GM18870 (cell line): ENCODE results near the gene BEST3.

ENCODE experiments used
- ATAC-seq: cut with Tn5 transposase; IDR thresholded peaks from one replicate; pipeline ENCODE4 v1.9.1; 2021; ENCODE audit warnings: moderate library complexity; ENCODE audit not compliant: unreplicated experiment

Gene BEST3

GRCh38 chr12:69698769-69699540 is at the start of gene BEST3:
Gene BEST3 (minus strand): TSS chr12:69699303. CDS start chr12:69697798, 1,505 bp downstream.
- no peak for ATAC-seq

GRCh38 chr12:69744109-69744508 is 45.0 kb upstream of the BEST3 start:
- ATAC-seq = no peak

DNA sequence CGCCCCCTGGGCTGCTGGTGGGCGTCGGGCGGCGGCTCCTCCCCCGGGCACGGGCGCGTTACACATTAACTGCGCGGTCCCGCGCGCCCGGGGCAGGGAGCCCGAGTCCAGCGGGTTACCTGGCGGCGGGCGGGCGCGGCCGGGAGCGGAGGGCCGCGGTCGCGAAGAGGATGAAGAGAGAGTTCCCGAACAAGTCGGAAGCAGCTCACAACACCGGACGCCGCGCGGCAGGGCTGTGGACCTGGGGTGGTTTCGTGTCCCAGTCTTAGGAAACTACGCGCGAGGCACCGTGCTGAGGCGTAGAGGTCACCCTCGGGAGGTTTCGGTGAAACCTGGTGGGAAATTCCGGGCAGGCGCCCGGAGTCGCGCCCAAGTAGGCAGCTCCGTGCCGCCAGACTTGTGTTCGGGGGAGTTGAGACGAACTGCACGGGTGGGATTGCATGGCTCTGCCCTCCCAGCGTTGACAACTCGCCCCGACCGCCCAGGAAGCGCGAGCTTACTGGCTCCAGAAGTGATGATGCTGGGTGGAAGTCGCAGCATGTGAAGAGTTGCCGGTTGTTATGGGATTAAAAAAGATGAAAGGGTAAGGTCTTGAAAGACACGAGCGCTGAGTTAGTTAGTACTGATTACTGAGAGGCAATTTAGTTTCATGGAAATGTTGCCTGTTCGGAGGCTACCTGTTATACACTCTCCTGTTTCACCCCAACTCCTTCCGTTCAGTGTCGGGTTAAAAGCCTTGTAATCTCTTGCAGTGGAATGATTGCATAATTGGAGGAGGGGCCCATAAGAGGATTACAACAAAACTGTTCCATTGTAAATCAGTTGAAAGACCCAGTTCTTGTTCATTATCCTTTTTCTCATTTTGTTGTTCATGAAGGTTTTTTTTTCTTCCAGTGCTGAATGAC is 40.4 kb upstream of the BEST3 start:
- peak; percentile 41 for ATAC-seq

DNA sequence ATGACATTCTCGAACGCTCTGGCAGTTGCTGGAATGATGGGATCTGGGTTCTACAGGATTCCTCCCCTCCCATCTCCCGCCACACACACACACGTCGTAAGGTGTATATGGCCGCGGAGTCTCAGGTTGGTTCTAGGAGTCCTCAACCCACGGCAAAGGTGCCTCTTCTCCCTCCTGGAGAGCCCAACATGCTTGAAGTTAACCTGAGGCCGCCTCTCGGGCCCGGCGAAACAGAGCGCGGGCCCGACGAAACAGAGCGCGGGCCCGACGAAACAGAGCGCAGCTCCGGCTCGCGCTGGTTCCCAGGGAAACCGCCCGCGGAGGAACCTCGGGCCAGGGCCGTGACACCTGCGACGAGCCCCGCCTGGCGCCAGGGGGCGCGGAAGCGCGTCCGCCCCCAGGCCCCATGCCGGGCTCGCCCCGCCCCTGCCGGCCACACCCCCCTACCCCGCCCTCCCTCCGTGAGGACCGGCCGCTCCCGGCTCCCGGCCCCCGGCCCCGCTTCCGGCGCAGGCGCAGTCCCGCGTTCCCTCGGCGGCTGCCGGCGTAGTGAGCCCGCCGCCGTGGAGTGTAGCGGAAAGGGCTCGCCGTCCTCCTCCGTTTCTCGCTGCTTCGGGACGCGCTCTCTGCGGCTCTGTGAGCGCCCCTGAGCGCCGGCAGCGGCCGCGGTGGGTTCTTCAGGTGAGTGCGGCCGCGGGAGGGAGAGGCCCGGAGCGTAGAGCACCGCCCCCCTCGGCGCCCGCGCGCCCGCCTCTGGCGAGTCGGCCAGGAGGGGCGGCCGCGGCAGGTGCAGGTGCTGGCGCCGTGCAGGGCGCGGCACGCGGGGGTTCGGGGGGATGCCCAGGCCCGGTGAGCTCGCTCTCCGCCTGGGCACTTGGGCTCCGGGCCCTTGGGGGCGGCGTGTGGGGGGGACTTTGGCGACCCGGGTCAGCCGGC is 39.5 kb upstream of the BEST3 start, which contains the start of gene RAB3IP:
Gene RAB3IP (plus strand): TSS at position 510 of the 936 bp plus-strand sequence. CDS start 16,549 bp downstream, outside the sequence.
- peak; percentile 65 for ATAC-seq

GRCh38 chr12:69733638-69734037 is 34.5 kb upstream of the BEST3 start:
- ATAC-seq = no peak

GRCh38 chr12:69732088-69732487 is 33.0 kb upstream of the BEST3 start:
- ATAC-seq = no peak

GRCh38 chr12:69726922-69727321 is 27.8 kb upstream of the BEST3 start:
- ATAC-seq = no peak

DNA sequence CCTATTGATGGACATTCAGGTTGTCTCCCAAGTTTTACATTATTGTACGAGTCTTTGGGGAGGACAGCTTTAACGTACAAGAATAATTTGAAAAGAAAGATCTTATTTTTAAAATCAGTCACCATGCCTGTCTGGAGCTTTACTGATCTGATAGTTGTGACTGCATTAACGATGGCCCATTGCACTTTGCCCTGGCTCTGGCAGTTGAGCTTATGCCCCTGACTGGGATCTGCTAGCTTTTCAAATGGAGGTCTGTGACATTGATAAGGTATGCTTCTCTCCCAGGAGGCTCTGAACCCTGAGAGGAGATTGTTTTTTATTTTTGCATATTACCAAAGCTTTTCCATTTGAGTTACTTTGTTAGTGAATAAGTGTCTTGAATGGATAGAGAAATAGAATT is 21.6 kb upstream of the BEST3 start:
- ATAC-seq = no peak

DNA sequence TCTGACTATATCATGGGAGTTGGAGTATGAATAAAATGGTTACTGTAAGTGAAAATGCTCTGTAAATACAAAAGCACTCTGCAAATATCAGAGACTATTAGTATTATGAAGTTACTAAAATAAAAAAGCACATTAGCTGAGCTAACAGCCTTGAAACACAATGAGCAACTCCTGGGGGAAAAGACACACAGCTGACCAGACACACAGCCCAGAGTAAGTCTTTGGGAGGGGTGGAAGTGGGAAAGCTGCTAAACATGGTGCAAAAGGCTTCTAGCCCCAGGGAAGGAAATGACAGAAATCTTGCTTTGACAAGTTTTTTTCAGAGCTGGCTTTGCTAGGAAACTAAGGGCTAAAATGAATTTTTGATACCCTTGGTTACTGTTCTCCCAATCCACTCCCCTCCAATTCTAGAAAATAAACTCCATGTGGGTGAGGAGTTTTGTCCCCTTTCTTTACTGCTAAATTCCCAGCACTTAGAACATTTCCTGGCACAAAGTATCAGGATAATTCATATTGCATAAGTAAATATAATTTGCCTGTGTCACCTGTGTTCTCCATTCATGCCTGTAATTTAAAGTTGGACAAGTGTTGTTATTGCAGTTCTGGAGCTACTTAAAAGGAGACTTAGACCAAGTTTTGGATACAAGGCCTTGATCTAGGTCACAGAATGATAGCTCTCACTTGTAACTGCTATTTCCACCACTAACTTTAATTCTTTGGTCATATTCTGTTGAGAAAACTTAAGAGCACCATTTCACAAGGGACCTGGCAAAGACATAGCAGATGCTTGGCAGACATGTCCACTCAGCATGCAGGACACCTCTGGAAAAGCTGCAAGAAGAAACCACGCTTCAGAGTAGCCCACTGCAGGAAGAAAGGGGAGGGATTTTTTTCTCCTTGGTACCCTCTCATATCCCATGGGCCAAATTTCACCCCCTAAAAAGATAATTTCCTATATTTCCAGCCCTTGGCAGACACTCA is 20.5 kb upstream of the BEST3 start:
- ATAC-seq = no peak

DNA sequence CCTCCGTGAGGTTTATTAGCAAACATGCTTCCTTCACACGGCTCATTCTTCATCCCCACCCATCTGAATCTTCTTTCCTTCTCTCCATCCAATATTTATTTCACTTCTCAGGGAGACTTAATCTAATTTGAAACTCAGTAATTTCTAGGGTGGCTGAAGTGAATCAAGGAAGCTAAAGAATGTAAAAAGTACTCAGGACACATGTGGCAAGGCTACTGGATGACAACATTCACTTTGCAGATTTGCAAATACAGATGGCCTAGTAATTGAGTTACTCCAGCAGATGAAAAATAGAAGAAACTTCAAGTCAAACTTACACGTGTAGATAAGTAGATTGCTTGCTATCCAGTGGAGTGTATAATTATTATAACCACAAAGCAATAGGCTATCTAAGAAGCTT is 15.4 kb upstream of the BEST3 start:
- ATAC-seq = no peak

DNA sequence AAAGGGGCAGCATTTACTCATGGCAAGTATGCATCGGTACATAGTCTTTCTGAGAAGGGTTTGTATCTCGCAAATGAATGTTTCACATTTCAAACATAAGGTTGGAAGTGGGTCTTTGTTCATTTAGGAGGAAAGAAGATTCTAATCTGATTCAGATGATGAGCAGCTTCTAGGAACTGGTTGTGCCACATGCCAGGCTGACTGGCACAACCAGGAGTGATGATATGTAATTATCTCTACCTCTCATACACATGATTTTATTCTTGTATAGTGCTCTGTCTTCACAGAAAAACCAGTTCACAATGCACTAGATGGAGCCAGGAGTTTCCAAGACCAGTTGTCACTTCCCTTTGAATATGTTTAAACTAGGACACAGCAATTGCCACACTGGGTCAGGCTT is 13.7 kb upstream of the BEST3 start:
- ATAC-seq = no peak

GRCh38 chr12:69708649-69709048 is 9.5 kb upstream of the BEST3 start:
- no peak for ATAC-seq

- no peak for ATAC-seq
These were observed 5.3 kb upstream of the BEST3 start for GRCh38 chr12:69704357-69704756.

- ATAC-seq = no peak
These were observed 4.1 kb upstream of the BEST3 start for GRCh38 chr12:69703146-69703642.

- no peak for ATAC-seq
These were observed 2.7 kb upstream of the BEST3 start for GRCh38 chr12:69701826-69702225.

- ATAC-seq = no peak
These were observed 1.0 kb downstream of the BEST3 start for GRCh38 chr12:69698054-69698453.

GRCh38 chr12:69694123-69694522 is 5.0 kb downstream of the BEST3 start:
- ATAC-seq = no peak

DNA sequence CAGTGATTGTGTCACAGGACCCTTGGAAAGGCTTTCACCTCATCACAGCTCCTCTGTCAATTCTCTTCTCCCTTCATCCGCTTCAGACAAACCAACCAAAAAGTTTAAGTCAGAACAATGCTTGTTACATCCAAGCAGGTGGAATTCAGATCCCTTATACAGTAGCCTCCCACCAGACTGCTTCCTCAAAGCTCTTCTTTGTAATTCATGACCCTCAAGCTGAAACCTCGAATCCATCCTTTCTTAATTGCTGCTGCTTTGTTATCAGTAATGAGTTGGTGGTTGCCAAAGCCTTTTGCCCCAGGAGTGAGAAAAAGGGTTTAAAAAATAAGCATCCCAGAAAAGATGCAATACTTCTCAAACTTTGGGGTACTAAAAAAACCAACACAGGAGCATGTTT is 9.5 kb downstream of the BEST3 start:
- ATAC-seq = no peak
